OCI-LY1 (cell line): ENCODE results near the gene PBX1.

Source experiments
- H2AFZ ChIP-seq: fragments of 200-600 bp; sonication (generic), shearing (Covaris generic); 2 replicates; pipeline ENCODE4 v1.6.0; 2014; ENCODE audit warnings: antibody characterized with exemption, mild to moderate bottlenecking, low read length
- H3F3A ChIP-seq: fragments of 200-600 bp; sonication (generic), shearing (Covaris generic); 2 replicates; pipeline ENCODE4 v1.6.0; 2014; ENCODE audit warnings: mild to moderate bottlenecking, antibody characterized with exemption, low read length, moderate library complexity; ENCODE audit not compliant: insufficient read depth
- H3K27ac ChIP-seq: fragments of 200-600 bp; sonication (generic); 2 replicates; pipeline ENCODE4 v1.5.1; 2014; ENCODE audit warnings: low read length, mixed run types, mild to moderate bottlenecking, low read depth; ENCODE audit not compliant: poor library complexity, severe bottlenecking
- H3K27me3 ChIP-seq: fragments of 200-600 bp; sonication (generic); 2 replicates; pipeline ENCODE4 v1.6.0; 2014; ENCODE audit warnings: antibody characterized with exemption, mild to moderate bottlenecking, low read length, moderate library complexity; ENCODE audit not compliant: insufficient read depth
- H3K36me3 ChIP-seq: fragments of 200-600 bp; sonication (generic); 2 replicates; pipeline ENCODE4 v1.6.1; 2014; ENCODE audit warnings: mild to moderate bottlenecking, antibody characterized with exemption, low read length, moderate library complexity, mixed read lengths; ENCODE audit not compliant: insufficient read depth
- H3K4me1 ChIP-seq: fragments of 200-600 bp; sonication (generic); 2 replicates; pipeline ENCODE4 v1.5.1; 2014; ENCODE audit warnings: mild to moderate bottlenecking, low read length, moderate library complexity; ENCODE audit not compliant: insufficient read depth, severe bottlenecking
- H3K4me2 ChIP-seq: fragments of 200-600 bp; sonication (generic), shearing (Covaris generic); 2 replicates; pipeline ENCODE4 v1.6.1; 2014; ENCODE audit warnings: low read length
- H3K4me3 ChIP-seq: fragments of 200-600 bp; sonication (generic); 2 replicates; pipeline ENCODE4 v1.5.1; 2014; ENCODE audit warnings: low read length, low read depth, mild to moderate bottlenecking, mixed read lengths; ENCODE audit not compliant: poor library complexity, severe bottlenecking
- H3K79me2 ChIP-seq: fragments of 200-600 bp; shearing (Covaris generic); 2 replicates; pipeline ENCODE4 v1.6.1; 2016; ENCODE audit warnings: mixed run types, low read length, mixed read lengths; ENCODE audit not compliant: insufficient read depth
- H3K9ac ChIP-seq: fragments of 200-600 bp; sonication (generic), shearing (Covaris generic); 2 replicates; pipeline ENCODE4 v1.6.1; 2014; ENCODE audit warnings: mild to moderate bottlenecking, low read length, mixed read lengths
- H3K9me2 ChIP-seq: fragments of 200-600 bp; sonication (generic), shearing (Covaris generic); 2 replicates; pipeline ENCODE4 v1.6.1; 2014; ENCODE audit warnings: low read depth, mild to moderate bottlenecking, low read length, mixed read lengths
- H3K9me3 ChIP-seq: fragments of 200-600 bp; shearing (Covaris generic); 2 replicates; pipeline ENCODE4 v1.6.1; 2014; ENCODE audit warnings: low read length, mixed read lengths
- H4K20me1 ChIP-seq: fragments of 200-600 bp; sonication (generic), shearing (Covaris generic); 2 replicates; pipeline ENCODE4 v1.6.0; 2016; ENCODE audit warnings: mild to moderate bottlenecking, low read length; ENCODE audit not compliant: insufficient read depth
- EZH2 ChIP-seq: fragments of 200-600 bp; sonication (generic), shearing (Covaris generic); IDR thresholded peaks from 2 replicates; pipeline ENCODE4 v1.8.0; 2017; ENCODE audit warnings: borderline replicate concordance, mixed run types, mild to moderate bottlenecking, antibody characterized with exemption, low read length, moderate library complexity, mixed read lengths
- TF ChIP-seq, protein P1 (sequence below): fragments of 200-600 bp; sonication (generic), shearing (Covaris generic); IDR thresholded peaks from 2 replicates; pipeline ENCODE4 v1.5.1; 2017; ENCODE audit warnings: mild to moderate bottlenecking, antibody characterized with exemption, low read length, moderate library complexity, mixed read lengths

PBX1 gene

GRCh38 chr1:164836614-164837018 is 277.6 kb downstream of the PBX1 start:
- TF ChIP-seq, protein P1, sequence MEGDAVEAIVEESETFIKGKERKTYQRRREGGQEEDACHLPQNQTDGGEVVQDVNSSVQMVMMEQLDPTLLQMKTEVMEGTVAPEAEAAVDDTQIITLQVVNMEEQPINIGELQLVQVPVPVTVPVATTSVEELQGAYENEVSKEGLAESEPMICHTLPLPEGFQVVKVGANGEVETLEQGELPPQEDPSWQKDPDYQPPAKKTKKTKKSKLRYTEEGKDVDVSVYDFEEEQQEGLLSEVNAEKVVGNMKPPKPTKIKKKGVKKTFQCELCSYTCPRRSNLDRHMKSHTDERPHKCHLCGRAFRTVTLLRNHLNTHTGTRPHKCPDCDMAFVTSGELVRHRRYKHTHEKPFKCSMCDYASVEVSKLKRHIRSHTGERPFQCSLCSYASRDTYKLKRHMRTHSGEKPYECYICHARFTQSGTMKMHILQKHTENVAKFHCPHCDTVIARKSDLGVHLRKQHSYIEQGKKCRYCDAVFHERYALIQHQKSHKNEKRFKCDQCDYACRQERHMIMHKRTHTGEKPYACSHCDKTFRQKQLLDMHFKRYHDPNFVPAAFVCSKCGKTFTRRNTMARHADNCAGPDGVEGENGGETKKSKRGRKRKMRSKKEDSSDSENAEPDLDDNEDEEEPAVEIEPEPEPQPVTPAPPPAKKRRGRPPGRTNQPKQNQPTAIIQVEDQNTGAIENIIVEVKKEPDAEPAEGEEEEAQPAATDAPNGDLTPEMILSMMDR = no peak
- TF ChIP-seq EZH2 = no peak
- no peak overlapping the region for H3K27ac ChIP-seq
- no peaks in the 10 kb centered on the region for H3K9me3 ChIP-seq
- no peak overlapping the region for H3K4me2 ChIP-seq
- no peaks in the 10 kb centered on the region for H4K20me1 ChIP-seq
- no peak overlapping the region for H2AFZ ChIP-seq
- H3K79me2 ChIP-seq = no peaks in the 10 kb centered on the region
- H3K27me3 ChIP-seq = 0 out of 2 replicates have a peak, but pooled peaks cover 3% of the 10 kb centered on the region
- no peaks in the 10 kb centered on the region for H3F3A ChIP-seq
- no peaks in the 10 kb centered on the region for H3K36me3 ChIP-seq
- H3K9me2 ChIP-seq = no peaks in the 10 kb centered on the region
- H3K4me1 ChIP-seq = no peaks in the 10 kb centered on the region
- H3K9ac ChIP-seq = no peak overlapping the region
- H3K4me3 ChIP-seq = no peak overlapping the region

GRCh38 chr1:164838786-164839185 is 279.8 kb downstream of the PBX1 start:
- no peaks in the 10 kb centered on the region for H3K9me2 ChIP-seq
- no peak overlapping the region for H3K27ac ChIP-seq
- no peaks in the 10 kb centered on the region for H4K20me1 ChIP-seq
- H3K4me2 ChIP-seq = no peak overlapping the region
- H3K4me1 ChIP-seq = no peaks in the 10 kb centered on the region
- H3K9me3 ChIP-seq = no peaks in the 10 kb centered on the region
- 0 out of 2 replicates have a peak, but pooled peaks cover 3% of the 10 kb centered on the region for H3K27me3 ChIP-seq
- TF ChIP-seq, protein P1 = no peak
- TF ChIP-seq EZH2 = no peak
- no peaks in the 10 kb centered on the region for H3F3A ChIP-seq
- no peaks in the 10 kb centered on the region for H3K36me3 ChIP-seq
- H2AFZ ChIP-seq = no peak overlapping the region
- no peak overlapping the region for H3K9ac ChIP-seq
- H3K4me3 ChIP-seq = no peak overlapping the region
- H3K79me2 ChIP-seq = no peaks in the 10 kb centered on the region

- no peak overlapping the region for H3K9ac ChIP-seq
- no peaks in the 10 kb centered on the region for H3F3A ChIP-seq
- H3K36me3 ChIP-seq = no peaks in the 10 kb centered on the region
- H4K20me1 ChIP-seq = no peaks in the 10 kb centered on the region
- H2AFZ ChIP-seq = no peak overlapping the region
- H3K4me2 ChIP-seq = no peak overlapping the region
- TF ChIP-seq EZH2 = no peak
- TF ChIP-seq, protein P1 = no peak
- H3K4me3 ChIP-seq = no peak overlapping the region
- H3K9me2 ChIP-seq = no peaks in the 10 kb centered on the region
- H3K27me3 ChIP-seq = 0 out of 2 replicates have a peak, but pooled peaks cover 3% of the 10 kb centered on the region
- no peaks in the 10 kb centered on the region for H3K9me3 ChIP-seq
- H3K79me2 ChIP-seq = no peaks in the 10 kb centered on the region
- H3K27ac ChIP-seq = no peak overlapping the region
- no peaks in the 10 kb centered on the region for H3K4me1 ChIP-seq
These were observed 282.0 kb downstream of the PBX1 start for GRCh38 chr1:164840936-164841335.
